GM18517 (cell line): ENCODE data around the gene E2F2.

ENCODE experiments used
- ATAC-seq: cut with Tn5 transposase; IDR thresholded peaks from one replicate; pipeline ENCODE4 v1.9.1; 2021; ENCODE audit warnings: mild to moderate bottlenecking, moderate library complexity; ENCODE audit not compliant: unreplicated experiment

E2F2 gene

GRCh38 chr1:23492132-23492720 lies 38.8 kb downstream of the E2F2 start:
- no peak for ATAC-seq

DNA sequence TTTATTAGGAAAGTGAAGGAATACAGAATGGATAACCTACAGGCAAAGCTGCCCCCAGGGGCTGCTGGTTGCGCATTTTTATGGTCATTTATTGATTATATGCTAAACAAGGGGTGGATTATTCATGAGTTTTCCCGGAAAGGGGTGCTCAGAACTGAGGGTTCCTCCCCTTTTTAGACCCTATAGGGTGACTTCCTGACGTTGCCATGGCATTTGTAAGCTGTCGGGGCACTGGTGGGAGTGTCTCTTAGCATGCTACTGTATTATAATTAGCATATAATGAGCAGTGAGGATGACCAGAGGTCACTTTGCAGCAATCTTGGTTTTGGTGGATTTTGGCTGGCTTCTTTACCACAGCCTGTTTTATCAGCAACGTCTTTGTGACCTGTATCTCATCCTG lies 41.2 kb downstream of the E2F2 start:
- ATAC-seq = no peak

- ATAC-seq = no peak
These were observed 46.1 kb downstream of the E2F2 start for GRCh38 chr1:23485002-23485332.

DNA sequence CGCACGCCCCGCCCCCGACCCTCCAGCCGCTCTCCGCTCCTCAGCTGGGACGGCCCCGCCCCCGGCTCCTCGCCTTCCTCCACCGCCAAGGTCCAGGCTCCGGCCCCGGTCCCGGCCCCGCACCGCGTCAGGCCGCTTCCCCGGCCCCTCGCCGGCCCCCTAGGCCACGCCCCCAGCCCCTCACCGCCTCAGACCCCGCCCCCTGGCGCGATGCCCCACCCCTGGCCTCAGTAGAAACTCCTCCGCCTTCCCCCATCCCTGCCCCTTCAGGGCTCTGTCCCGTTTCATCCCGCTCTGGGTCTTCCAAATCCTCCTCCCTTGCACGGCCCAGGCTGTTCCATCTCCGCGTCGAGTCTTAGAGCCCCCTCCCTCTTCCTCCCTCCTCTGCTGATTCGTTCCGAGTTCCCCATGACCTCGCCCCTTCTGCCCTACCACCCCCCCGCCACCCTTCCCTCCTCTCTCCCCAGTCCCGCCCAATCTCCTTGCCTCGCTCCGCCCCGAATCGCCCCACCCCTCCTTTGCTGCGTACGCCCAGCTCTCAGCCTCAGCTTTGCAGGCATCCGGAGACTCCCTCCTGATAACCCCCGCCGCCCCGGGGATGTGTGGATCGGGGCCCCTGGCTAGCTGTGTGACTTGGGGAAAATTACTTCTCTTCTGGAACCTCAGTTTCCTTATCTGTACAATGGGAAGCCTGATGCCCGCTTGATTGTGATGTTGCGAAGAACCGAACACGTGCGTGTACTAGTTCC lies 46.6 kb downstream of the E2F2 start:
- no peak for ATAC-seq

DNA sequence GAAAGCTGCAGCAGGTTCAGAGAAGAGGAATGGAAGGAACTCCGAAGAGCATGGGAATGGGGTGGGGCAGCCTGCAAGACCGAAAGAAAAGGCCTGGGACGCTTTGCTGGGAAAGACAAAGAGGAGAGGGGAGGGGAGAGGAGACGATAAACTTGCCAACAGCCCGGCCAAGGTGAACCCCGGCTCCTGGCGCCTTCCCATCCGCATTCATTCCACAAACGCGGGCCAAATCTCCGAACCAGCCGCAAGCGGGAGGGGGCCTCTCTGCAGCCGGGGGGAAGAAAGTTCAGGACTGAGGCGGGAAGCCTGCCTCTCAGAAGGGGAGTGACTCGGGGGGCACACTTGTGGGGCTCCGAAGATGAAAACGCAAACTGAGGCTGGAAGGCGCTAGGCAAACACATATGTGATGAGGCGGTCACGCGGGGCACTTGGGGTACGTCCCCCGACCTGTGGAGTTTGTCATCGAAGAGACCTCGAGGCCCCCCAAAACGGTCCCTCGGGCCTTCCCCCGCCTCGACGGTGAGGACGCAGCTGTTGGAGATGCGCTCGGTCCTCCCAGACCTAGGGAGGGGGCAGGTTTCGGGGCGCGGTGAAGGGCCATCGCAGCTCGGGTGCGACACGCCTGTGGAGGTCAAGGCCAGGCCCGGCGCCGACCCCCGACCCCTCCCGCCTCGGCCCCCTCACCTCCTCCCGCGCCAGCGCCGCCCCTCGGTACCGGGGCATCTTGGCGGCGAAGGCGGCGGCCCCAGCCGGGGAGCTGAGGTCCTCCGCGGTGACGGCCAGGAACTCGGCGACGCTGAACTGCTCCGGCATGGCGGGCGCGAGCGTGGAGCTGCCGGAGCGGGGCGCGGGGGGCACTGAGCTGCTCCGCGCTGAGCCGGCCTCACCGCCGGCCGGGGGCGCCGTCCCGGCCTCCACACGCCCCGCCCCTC lies 47.4 kb downstream of the E2F2 start, which contains the start of gene ASAP3:
Gene ASAP3, minus strand, starts transcription at position 859 of the 932 bp plus-strand sequence. Its CDS starts 46 bp downstream, at position 813.
- no peak for ATAC-seq

DNA sequence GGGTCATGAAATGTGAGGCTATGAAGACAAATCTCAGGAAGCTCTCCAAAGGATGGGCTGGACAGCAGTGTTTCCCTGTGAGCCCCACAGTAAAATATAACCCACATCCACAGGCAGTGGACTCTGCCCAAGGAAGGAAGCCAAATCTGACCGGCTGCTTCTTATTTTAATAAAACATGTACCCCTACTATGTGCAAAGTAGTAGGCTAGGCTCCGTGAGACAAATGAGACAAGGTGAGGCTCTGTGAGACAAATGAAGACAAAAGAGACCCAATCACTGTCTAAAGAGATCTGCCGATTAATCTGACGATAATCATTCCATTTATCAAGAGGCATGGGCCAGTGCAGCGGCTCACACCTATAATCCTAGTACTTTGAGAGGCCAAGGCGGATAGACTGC lies 49.1 kb downstream of the E2F2 start:
- no peak for ATAC-seq

- no peak for ATAC-seq
These were observed 49.9 kb downstream of the E2F2 start for GRCh38 chr1:23481026-23481597.

- no peak for ATAC-seq
These were observed 50.6 kb downstream of the E2F2 start for GRCh38 chr1:23480187-23481025.

- no peak for ATAC-seq
These were observed 51.4 kb downstream of the E2F2 start for GRCh38 chr1:23479666-23479941.

- ATAC-seq = no peak
These were observed 52.0 kb downstream of the E2F2 start for GRCh38 chr1:23478896-23479665.

GRCh38 chr1:23477359-23478144 lies 53.5 kb downstream of the E2F2 start:
- no peak for ATAC-seq

DNA sequence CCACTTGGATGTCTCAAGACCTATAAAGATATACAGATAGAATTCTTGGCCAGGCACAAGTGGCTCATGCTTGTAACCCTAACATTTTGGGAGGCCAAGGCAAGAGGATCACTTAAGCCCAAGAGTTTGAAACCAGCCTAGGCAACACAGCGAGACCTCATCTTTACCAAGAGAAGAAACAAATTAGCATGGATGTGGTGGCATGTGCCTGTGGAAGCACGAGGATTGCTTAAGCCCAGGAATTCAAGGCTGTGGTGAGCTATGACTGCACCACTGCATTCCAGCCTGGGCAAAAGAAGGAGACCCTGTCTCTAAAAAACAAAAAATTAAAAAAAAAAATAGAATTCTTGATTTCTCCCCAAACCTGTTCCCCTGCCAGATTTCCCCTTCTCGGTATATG lies 55.4 kb downstream of the E2F2 start:
- no peak for ATAC-seq

- ATAC-seq = no peak
These were observed 55.9 kb downstream of the E2F2 start for GRCh38 chr1:23475134-23475628.

GRCh38 chr1:23473037-23473800 lies 57.8 kb downstream of the E2F2 start:
- no peak for ATAC-seq

DNA sequence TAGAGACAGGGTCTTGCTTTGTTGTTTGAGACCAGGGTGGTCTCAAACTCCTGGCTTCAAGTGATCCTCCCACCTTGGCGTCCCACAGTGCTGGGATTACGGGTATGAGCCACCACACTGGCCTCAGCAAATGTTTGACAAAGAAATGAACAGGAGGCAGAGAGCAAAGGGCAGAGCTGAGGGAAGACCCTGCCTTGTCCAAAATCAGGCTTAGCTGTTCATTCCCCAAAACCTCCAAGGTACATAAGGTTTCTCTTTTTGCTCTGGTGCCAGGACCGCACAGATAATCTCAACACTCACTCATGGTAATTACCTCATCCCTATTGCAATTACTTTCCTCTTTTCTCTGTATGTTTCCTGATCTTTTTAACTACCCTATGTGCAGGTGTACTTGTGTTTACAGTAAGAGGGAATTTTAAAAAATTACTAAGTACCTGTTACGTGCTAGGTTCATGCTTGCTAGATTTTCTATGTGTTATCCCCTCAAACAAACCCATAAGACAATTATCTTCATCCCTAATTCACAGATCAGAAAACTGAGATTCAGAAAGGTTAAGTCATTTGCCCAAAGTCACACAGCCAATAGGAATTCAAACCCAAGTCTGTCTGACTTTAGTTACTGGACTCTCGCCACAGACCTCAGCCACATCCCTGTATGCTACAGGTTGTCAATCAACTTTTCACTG lies 58.5 kb downstream of the E2F2 start:
- no peak for ATAC-seq

GRCh38 chr1:23471473-23472075 lies 59.5 kb downstream of the E2F2 start:
- no peak for ATAC-seq
